Ecto neural progenitor cell (in vitro differentiated cells): ENCODE data around the gene C11orf21.
"Not testable (repeated sequence)": the region's sequence is repeated elsewhere in the genome, so short reads cannot be mapped to it uniquely, and the experiment has no call there.

ENCODE experiments used
- DNase-seq: peaks from one replicate; pipeline ENCODE4 v3.0.0-alpha.2; 2018; ENCODE audit warnings: low spot score

Gene C11orf21

DNA sequence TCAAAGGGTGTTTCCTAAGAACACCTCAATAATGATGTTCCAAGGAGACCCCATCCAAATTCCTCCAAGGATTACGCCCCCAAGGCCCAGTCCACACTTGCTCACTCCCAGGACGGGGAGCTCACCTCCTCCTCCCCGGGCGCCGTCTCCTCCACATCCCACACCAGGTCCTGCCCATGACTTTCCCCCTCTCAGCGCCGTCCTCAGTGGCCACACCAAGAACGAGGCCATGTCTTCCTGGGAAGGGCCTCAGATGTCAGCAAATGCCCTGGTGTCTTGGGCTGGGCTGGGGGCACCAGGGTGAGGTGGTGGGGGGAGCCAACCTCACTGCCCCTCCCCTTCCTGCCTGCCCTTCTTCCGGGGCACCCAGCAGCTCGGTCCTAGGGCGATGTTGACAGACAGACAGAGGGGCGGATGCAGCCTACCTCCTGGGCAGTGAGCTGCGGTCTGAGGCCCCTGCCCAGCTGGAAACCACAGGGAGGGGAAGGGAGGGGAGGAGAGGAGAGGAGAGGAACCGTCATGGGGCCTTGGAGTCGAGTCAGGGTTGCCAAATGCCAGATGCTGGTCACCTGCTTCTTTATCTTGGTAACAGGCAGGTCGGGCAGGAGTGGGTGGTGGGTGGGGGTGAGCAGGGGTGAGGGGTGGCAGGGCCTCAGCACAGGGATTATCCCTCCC is at the start of gene C11orf21, which contains the start of gene TSPAN32:
Gene C11orf21, minus strand, starts transcription at position 288 of the 675 bp plus-strand sequence. Its CDS starts 110 bp downstream, at position 178.
Gene TSPAN32, plus strand, starts transcription at position 383 of the 675 bp plus-strand sequence. Its CDS starts 137 bp downstream, at position 520.
- DNase-seq, result peak; percentile 46

DNA sequence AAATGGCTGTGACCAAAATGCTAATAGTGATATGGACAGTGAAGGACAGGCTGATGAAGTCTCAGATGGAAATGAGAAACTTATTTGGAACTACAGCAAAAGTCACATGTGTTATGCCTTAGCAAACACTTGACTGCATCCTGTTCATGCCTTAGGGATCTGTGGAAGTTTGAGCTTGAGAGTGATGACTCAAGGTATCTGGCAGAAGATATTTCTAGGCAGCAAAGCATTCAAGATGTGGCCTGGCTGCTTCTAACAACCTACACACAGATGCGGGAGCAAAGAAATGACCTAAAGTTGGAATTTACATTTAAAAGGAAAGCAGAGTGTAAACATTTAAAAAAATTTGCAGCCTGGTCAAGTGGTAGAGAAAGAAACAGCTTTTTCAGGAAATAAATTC is 47.3 kb upstream of the C11orf21 start:
- no peak for DNase-seq

DNA sequence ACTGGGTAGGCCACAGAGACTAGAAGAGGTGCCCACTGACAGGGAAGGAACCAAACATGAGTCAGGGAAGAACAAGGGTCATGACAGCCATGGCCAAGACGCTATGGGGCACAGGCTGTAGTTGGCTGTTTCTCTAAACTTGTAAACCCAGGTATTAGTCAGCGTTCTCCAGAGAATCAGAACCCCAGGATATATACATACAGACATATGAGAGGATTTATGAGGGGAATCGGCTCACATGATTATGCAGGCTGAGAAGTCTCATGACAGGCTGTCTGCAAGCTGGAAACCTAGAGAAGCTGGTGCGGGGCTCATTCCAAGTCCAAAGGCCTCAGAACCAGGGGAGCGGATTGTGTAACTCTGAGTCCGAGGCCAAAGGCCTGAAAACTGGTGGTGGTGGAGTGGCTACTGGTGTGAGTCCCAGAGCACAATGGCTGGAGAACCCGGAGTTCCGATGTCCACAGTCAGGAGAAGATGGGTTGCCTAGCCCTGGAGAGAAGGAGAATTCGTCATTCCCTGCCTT is 45.7 kb upstream of the C11orf21 start:
- no peak for DNase-seq

DNA sequence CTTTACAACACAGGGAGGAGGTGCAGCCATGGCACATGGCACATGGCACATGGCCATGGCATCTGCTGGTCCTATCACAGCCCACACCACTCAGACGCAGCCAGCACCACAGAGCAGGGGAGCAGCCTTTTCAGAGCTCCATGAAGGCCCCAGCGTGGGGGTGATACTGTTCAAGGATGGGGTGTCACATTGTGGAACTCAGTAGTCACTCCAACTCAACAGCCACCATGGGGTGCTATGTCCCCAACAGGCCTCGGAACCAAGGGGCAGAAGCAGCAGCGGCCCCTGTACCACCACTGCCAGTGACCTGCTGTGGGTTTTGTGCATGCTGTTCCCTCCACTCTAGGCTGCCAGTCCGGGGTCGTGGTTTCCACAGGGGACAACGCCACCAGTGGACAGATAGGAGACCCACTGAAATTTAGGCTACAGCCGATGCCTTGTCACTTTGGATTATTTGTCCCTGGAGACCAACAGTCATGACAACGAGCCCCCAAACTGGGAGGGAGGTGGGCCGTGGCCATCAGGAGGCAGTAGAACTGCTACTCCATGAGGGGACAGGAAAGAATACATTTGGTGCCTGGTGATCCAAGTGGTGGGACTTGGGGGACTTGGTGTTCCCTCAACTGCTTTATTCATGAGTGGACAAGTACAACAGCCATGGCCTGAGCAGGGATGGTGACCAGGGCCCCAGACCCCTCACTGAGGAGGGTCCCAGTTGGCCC is 45.0 kb upstream of the C11orf21 start:
- DNase-seq, result no peak

DNA sequence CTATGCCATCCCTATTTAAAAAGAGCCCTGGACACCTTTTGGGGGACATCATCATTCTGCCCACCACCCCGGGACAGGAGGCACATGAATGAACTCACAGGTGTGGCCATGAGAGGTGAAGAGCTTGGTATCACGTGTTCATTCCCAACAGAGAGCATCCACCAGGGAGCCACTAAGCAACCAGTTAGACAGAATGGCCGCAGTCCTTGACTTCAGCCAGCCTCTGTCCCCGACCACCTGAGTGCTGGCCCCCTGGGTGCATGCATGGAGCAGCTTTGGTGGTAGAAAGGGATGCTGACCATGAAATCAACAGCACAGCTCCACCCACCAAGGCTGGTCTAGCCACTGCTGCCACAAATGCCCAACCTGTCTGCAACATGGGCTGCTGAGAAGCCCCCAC is 44.3 kb upstream of the C11orf21 start:
- no peak for DNase-seq

DNA sequence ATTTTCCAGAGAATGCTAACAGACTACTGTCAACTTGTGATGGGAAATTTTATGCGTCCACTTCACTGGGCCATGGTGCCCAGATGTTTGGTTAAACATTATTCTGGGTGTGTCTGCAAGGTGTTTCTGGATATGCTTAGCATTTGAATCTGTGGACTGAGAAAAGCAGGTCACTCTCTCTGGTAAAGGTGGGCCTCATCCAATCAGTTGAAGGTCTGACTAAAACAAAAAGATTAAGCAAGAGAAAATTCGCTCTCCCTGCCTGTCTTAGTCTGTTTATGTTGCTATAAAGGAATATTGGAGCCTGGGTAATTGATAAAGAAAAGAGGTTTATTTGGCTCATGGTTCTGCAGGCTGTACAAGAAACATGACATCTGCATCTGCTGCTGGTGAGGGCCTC is 43.3 kb upstream of the C11orf21 start:
- no peak for DNase-seq

DNA sequence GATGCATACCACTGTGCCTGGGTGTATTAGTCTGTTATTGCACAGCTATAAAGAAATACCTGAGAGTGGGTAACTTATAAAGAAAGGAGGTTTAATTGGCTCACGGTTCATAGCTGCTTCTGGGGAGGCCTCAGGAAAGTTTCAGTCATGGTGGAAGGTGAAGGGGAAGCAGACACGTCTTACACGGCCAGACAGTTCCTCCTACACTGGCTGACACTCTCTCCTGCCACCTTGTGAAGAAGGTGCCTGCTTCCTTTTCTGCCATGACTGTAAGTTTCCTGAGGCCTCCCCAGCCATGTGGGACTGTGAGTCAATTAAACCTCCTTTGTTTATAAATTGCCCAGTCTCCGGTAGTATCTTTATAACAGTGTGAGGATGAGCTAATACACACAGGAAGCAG is 41.8 kb upstream of the C11orf21 start:
- DNase-seq, result no peak

DNA sequence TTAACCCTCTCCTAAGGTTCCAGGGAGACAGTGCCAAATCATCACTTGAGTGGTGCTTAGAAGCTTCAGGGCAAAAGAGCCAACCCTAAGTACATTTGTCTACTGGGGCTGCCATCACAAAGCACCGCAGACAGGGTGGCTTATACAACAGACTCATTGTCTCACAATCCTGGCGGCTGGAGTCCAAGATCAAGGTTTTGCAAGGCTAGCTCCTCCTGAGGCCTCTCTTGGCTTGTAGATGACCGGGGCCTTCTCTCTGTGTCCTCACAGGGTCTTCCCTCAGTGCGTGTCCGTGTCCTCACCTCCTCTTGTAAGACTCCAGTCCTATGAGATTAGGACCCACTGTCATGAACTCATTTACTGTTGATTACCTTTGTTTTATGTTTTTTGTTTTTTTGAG is 41.3 kb upstream of the C11orf21 start:
- DNase-seq, result no peak

DNA sequence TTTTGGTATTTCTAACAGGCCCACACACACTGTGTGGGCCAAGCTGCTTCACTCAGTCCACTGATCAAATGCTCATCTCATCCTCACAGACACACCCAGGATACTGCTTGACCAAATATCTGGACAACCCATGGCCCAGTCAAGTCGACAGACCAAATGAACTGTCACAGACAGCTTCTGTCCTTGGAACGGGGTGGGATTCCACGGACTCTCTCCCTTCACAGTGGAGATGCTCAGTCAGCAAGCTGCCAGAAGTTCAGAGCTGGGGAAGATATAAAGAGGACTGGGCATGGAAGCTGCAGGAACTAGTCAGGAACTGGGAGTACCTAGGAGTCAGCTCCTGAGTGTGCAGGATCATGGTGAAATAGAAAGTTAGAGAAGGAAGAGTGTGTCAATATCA is 40.8 kb upstream of the C11orf21 start:
- no peak for DNase-seq

DNA sequence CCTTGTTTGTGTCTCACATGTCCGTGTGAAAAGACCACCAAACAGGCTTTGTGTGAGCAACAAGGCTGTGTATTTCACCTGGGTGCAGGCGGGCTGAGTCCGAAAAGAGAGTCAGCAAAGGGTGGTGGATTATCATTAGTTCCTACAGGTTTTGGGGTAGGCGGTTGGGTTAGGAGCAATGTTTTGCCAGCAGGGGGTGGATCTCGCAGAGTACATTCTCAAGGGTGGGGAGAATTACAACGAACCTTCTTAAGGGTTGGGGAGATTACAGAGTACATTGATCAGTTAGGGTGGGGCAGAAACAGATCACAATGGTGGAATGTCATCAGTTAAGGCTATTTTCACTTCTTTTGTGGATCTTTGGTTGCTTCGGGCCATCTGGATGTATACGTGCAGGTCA is 37.0 kb upstream of the C11orf21 start:
- not testable (repeated sequence) for DNase-seq

DNA sequence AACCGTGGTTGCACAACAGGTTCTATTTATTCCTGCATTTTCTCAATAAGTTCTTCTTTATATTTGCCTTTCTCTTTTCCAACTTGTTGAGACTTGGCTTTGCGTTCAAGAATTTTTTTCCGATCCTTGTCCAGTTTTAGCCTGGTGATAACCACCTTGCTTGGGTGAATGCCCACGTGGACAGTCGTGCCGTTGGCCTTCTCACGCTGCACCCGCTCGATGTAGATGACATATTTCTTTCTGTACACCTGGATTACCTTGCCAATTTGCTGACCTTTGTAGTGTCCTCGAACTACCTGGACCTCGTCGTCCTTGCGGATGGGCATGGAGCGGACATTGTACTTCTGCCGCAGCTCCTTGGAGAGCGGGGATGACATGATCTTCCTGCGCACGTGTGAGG is 33.6 kb upstream of the C11orf21 start:
- DNase-seq, result not testable (repeated sequence)

DNA sequence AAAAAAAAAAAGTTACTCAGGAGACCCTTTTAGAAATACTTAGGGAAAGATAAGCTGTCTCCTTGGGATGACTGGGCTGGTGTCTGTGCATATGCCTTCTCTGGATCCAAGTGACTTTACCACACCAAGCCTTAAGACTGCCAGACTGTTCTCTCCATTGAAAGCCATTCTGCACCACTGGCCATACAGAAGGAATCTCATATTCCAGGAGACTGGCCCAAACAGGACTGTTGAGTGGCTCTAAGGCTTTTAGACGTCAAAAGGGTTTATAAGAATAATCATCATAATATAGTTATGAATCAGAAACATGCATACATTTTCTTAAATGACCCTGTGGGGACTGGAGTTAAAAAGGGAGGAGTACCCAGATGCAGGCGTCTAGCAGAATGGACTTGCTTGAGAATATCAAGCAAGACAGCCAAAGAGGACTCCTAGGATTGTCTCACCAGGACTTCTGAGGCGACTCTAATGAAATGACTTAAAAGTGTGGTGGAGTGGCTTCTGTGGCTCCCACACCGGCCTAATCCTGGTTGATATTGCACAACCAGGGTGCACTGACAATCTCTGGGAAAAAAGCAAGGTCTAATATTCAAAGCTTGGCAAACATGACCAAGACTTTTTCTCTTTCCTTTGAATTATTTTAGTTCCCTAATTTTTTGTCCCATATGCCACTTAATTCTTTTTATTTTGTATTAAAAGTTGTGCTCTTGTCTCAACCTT is 31.9 kb upstream of the C11orf21 start:
- not testable (repeated sequence) for DNase-seq

DNA sequence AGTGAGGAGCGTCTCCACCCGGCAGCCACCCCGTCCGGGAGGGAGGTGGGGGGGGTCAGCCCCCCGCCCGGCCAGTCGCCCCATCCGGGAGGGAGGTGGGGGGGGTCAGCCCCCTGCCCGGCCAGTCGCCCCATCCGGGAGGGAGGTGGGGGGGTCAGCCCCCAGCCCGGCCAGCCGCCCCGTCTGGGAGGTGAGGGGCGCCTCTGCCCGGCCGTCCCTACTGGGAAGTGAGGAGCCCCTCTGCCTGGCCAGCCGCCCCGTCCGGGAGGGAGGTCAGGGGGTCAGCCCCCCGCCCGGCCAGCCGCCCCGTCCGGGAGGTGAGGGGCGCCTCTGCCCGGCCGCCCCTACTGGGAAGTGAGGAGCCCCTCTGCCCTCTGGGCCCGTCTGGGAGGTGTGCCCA is 30.9 kb upstream of the C11orf21 start:
- not testable (repeated sequence) for DNase-seq

DNA sequence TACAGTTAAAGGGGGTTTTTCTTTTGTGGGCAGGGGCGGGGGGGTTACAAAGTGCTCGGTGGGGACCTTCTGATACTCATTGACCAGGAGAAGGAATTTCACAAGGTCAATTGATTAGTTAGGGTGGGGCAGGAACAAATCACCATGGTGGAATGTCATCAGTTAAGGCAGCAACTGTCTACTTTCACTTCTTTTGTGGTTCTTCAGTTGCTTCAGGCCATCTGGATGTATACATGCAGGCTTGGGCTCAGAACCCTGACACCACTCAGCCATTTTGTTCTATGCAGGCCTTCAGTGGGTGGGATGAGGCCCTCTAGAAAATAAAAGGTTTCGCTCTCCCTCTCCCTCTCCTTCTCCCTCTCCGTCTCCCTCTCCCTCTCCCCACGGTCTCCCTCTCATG is 29.7 kb upstream of the C11orf21 start:
- DNase-seq, result no peak

DNA sequence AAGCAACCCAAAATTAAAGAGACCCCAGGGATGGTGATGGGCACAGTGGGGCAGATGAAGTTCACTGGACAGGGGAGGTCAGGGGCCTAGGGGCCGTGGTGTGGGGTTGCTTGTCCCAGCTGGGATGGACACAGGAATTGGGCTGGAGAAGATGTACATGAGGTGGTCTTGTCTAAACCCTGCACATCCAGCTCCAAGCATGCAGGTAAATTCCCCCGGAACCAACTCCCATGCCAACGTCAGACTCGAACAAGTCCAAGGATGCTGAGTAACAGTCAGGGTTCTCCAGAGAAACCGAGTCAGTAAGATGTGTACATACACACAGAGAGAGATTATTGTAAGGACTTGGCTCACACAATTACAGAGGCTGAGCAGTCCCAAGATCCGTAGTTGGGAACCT is 29.0 kb upstream of the C11orf21 start:
- no peak for DNase-seq

DNA sequence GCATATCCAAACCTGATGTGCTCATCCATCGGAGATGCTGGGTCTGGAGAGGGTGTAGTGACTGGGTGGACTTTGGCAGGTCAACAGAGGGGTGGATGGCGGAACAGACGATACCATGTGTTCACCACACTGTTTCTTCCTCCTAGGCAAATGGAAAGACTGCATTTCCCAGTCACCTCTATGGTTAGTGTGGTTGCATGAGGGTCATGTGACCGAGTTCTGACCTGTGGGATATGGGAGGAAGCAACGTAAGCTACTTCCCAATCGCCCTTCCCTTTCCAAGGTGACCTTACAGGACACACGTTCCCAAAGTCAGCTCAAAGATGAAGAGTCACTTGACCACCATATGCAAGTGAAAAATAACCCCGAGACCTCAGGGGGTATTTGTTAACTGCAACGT is 27.8 kb upstream of the C11orf21 start:
- DNase-seq, result no peak

DNA sequence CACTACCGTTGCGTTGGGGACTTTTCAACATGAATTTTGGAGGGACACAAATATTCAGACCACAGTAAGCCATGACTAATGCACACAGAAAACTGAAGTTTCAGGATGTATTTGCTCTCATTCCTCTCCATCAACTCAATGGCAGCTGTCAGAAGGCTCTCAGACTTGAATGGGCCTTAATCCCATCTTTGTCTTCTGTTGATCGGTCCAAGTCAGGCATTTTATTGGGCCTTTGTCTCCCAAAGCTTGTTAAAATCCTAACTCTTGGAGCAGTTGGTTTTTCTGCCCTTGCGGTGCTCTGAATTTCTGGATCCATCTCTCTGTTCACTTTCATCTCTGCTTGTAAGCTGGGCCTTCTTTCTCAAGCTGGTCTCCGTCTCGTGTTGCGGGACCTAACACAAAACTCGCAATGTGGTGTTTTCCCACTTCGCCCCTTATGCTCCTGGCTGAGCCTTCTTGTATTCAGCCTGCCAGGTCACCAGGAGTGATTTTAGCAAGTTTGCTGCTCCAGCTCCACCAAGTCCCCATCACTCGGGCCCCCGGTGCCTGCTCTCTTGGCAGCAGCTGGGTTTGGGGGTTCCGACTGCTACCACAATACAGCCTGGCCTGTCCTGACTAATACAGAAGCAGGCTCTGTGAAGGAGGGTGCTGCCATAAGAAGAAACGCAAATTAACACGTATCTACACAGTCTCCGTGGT is 27.1 kb upstream of the C11orf21 start:
- no peak for DNase-seq

DNA sequence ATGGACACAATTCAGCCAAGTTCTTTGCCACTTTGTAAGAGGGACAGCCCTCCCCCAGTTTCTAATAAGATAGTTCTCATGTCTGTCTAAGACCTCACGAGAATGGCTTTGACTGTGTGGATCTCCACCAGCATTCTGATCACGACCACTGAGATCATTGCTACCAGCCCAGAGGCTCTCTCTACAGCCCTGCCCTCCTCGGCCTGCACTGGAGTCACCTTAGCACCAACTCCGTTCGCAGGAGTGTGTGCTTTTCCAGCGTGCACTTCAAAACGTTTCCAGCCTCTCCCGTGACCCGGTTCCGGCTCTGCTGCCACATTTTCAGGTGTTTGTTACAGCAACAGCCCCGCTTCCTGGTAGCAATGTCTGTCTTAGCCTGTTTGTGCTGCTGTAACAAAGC is 26.3 kb upstream of the C11orf21 start:
- no peak for DNase-seq

DNA sequence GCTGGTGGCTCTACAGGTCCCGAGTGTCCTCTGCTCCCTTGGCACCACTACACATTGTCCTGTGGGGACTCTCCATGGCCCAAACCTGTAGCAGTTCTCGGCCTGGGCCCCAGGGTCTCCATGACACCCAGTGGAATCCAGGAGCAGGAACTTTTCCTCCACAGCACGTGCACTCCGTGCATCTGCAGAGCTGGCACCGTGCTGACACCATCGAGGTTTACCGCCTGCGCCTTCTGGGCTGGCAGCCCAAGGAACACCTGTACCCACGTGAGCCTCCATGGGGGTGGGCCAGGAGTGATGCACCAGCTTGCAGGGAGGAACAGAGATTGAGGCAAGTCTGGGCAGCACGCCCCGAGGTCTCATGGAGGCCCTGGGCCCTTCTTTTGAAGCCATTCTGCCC is 25.3 kb upstream of the C11orf21 start:
- no peak for DNase-seq

DNA sequence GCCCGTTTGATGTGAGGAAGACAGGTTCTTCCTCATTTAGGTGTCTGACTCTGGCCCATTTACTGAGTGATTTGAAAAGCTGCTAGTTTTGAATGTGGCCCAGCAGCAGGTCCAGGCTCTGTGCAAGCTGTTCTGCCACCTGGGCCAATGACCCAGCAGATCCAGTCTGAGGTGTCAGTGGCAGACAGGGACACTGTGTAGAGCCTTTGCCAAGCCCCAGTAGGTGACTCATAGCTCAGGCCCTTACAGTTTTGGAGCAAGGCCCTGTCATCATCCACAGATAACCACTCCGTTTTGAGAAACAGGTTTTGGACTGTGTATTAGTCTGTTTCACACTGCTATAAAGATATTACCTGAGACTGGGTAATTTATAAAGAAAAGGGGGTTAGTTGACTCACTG is 24.0 kb upstream of the C11orf21 start:
- DNase-seq, result no peak

DNA sequence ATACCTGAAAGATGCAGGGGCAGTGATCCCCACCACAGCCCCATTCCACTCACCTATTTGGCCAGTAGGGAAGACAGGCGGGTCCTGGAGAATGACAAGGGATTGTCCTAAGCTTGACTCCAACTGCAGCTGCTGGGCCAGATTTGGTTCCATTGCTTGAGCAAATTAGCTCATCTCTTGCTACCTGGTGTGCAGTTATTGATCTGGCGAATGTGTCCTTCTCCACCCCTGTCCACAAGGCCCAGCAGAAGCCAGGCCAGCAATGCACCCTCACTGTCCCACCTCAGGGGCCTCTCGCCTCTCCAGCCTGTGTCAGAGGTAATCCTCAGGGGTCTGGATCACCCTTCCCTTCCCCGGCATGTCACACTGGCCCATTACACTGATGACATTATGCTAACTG is 23.4 kb upstream of the C11orf21 start:
- DNase-seq, result no peak

DNA sequence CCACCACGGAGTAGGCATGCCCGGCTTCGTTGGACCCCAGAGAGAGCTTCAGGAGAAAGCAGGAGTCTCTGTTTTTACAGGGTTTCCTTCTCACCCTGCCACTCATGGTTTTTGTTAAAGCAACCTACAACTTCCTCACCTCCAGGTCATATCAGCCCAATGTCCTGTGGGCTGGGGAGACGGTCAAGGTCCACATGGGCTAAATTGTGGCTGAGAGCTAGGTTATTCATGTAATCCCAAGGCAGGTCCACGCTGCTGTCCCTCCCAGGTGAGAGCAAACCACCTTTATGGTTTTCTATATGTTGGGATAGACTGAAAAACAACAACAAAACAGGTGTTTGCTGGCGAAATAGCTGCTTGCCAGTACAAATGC is 19.6 kb upstream of the C11orf21 start:
- no peak for DNase-seq
